Measurements from ENCODE around the gene THEMIS. TPM values are rescaled to one million over a fixed set of nuclear protein-coding genes. Genes with fewer than 3 reads are reported as not detected.

Gene THEMIS
- total RNA-seq, 1 experiment from 2014 or later, result not detected

GRCh38 chr6:127878115-127878514 lies 22.7 kb downstream of the THEMIS start:
- peaks cover 6% of the 10 kb centered on the region for H3K9me3 Mint-ChIP-seq

GRCh38 chr6:127877231-127877630 lies 23.6 kb downstream of the THEMIS start:
- Mint-ChIP-seq H3K27ac (no peak overlapping the region), H3K9me3 (peaks cover 13% of the 10 kb centered on the region), H3K27me3 (ENCODE audit: low read depth) (no peaks in the 10 kb centered on the region), H3K4me3 (no peak overlapping the region), H3K4me1 (peaks cover 11% of the 10 kb centered on the region), H3K36me3 (peaks cover 4% of the 10 kb centered on the region; the same call in 1 of the 2 replicates)
- ChIA-PET CTCF (interaction anchor here (0.7 kb wide), 1 partner anchor 23 kb away, joined by 3 read pairs; no protein-coding TSS in a partner anchor), POLR2A (interaction anchor here (0.6 kb wide), 1 partner anchor 761 kb away, joined by 6 read pairs; no protein-coding TSS in a partner anchor)
- no peak for DNase-seq (ENCODE audit: low spot score)
- ATAC-seq, result no peak
- TF ChIP-seq SP1 (CRISPR knock-in tag; conservative IDR thresholded peaks at IDR 0.05), result no peak
- no peak for TF ChIP-seq MLX (CRISPR knock-in tag; IDR thresholded peaks at IDR 0.05)
- TF ChIP-seq AFF4 (CRISPR knock-in tag; IDR thresholded peaks at IDR 0.05; ENCODE audit: borderline replicate concordance), result no peak
- TF ChIP-seq ATF2 (CRISPR knock-in tag; IDR thresholded peaks at IDR 0.05; ENCODE audit: borderline replicate concordance, low read depth), result no peak
- no peak for TF ChIP-seq E2F5 (CRISPR knock-in tag; IDR thresholded peaks at IDR 0.05)
- TF ChIP-seq GTF2I (CRISPR knock-in tag; conservative IDR thresholded peaks at IDR 0.05), result no peak
- no peak for TF ChIP-seq KAT7 (CRISPR knock-in tag; IDR thresholded peaks at IDR 0.05; ENCODE audit: borderline replicate concordance)
- TF ChIP-seq ZSCAN18 (CRISPR knock-in tag; IDR thresholded peaks at IDR 0.05), result no peak
- no peak for TF ChIP-seq ZNF317 (CRISPR knock-in tag; IDR thresholded peaks at IDR 0.05; ENCODE audit: borderline replicate concordance, low read depth)
- TF ChIP-seq ATF1 (CRISPR knock-in tag; IDR thresholded peaks at IDR 0.05), result no peak
- TF ChIP-seq ZNF121 (CRISPR knock-in tag; IDR thresholded peaks at IDR 0.05), result no peak
- no peak for TF ChIP-seq ZNF396 (CRISPR knock-in tag; IDR thresholded peaks at IDR 0.05; ENCODE audit: borderline replicate concordance)
- no peak for TF ChIP-seq HMGA2 (CRISPR knock-in tag; IDR thresholded peaks at IDR 0.05)
- no peak for TF ChIP-seq ZNF281 (CRISPR knock-in tag; IDR thresholded peaks at IDR 0.05)
- no peak for TF ChIP-seq ZMAT4 (CRISPR knock-in tag; IDR thresholded peaks at IDR 0.05)

More at GRCh38 chr6:127878115-127878514, 22.7 kb downstream of the THEMIS start:
- DNase-seq (ENCODE audit: low spot score), result no peak
- TF ChIP-seq TP53 (CRISPR knock-in tag; IDR thresholded peaks at IDR 0.05) (no peak), ZSCAN18 (CRISPR knock-in tag; IDR thresholded peaks at IDR 0.05) (no peak), ZNF423 (CRISPR knock-in tag; IDR thresholded peaks at IDR 0.05) (no peak), PREB (CRISPR knock-in tag; IDR thresholded peaks at IDR 0.05; ENCODE audit: borderline replicate concordance) (no peak)
- ChIA-PET POLR2A (no interaction called here), CTCF (no interaction called here)
- ATAC-seq, result no peak
- Mint-ChIP-seq H3K27me3 (ENCODE audit: low read depth) (no peaks in the 10 kb centered on the region), H3K36me3 (peaks cover 1% of the 10 kb centered on the region; the same call in 1 of the 2 replicates), H3K27ac (no peak overlapping the region), H3K4me1 (peaks cover 11% of the 10 kb centered on the region), H3K4me3 (no peak overlapping the region)
